ENCODE data around the gene FARP2.
A peak's percentile ranks its signal among the peaks of the same experiment; 100 is the strongest.

GRCh38 chr2:241315093-241315878 is 40.8 kb upstream of the FARP2 start, which contains the start of gene HDLBP:
- TF ChIP-seq CTCF (IDR thresholded peaks at IDR 0.05) (peak; percentile 82), ZFX (IDR thresholded peaks at IDR 0.05; ENCODE audit: borderline replicate concordance) (no peak)
